ENCODE results near the gene HAT1.

GRCh38 chr2:171996021-171996420, 73.8 kb downstream of the HAT1 start:
- TF ChIP-seq SUZ12 (IDR thresholded peaks at IDR 0.05; ENCODE audit: extremely low read depth, insufficient read depth, insufficient read length) (no peak), YY1 (IDR thresholded peaks at IDR 0.05; ENCODE audit: insufficient read depth, insufficient read length) (no peak), ZNF274 (IDR thresholded peaks at IDR 0.05; ENCODE audit: low read depth, low read length) (no peak)
